ENCODE measurements around the gene TMEM174. TPM values are rescaled to one million over a fixed set of nuclear protein-coding genes. Genes with fewer than 3 reads are reported as not detected.

TMEM174 gene
- total and polyA plus RNA-seq, 9 donors: not detected

DNA sequence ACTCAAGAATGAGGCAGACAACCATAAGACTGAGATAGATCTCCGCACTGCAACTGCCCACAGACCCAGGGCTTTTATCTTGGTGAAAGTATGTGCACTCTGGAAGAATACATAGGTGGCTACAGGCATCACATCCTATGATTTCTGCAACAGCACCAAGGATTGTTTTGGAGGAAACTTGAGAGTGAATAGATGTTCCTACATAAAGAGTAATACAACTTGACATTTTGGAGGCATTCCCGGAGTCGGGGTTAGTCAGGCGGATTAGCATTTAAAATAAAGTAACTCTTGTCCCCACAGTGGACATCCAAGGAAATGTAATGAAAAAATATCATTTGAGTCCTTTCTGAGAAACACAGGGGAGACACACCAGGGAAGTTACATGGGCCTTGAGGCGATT lies 26.7 kb downstream of the TMEM174 start:
- no peak for DNase-seq
- 82 to 85% (median 84%) methylated on average over 5 of the region's 5 CpGs for WGBS, 3 donors
- Histone ChIP-seq H3K36me3 (no peaks in the 10 kb centered on the region), H3K27me3 (no peaks in the 10 kb centered on the region), H3K9me3 (no peaks in the 10 kb centered on the region), H3K27ac (no peak overlapping the region), H3K4me1 (ENCODE audit: insufficient read depth) (no peaks in the 10 kb centered on the region), H3K4me3 (no peak overlapping the region)
- TF ChIP-seq CTCF (IDR thresholded peaks at IDR 0.05) (no peak), POLR2A (IDR thresholded peaks at IDR 0.05) (no peak), EP300 (IDR thresholded peaks at IDR 0.05) (no peak)
- intact Hi-C loops (cut with DNase I): loop anchor here in 2 of 4 donors (5.0 to 10.0 kb wide), 2 partner anchors 115 to 117 kb away; no protein-coding TSS in a partner anchor

- 31 to 35% (median 31%) methylated on average over 33 to 34 of the region's 34 CpGs for WGBS, 3 donors
- no peak for TF ChIP-seq POLR2A (IDR thresholded peaks at IDR 0.05)
- peak; percentile 45 to 57 (median 47) for TF ChIP-seq CTCF (IDR thresholded peaks at IDR 0.05)
- no peak for TF ChIP-seq EP300 (IDR thresholded peaks at IDR 0.05)
- no peaks in the 10 kb centered on the region for H3K9me3 ChIP-seq
- H3K4me3 ChIP-seq: no peak overlapping the region
- no peaks in the 10 kb centered on the region for H3K4me1 ChIP-seq (ENCODE audit: insufficient read depth)
- H3K27ac ChIP-seq: no peak overlapping the region
- peak; percentile 69 to 81 (median 78) for DNase-seq
- no peaks in the 10 kb centered on the region for H3K27me3 ChIP-seq
- intact Hi-C loops (cut with DNase I): loop anchor here in 2 of 4 donors (5.0 to 10.0 kb wide), 2 partner anchors 117 to 120 kb away; no protein-coding TSS in a partner anchor
- no peaks in the 10 kb centered on the region for H3K36me3 ChIP-seq
These were observed 28.8 kb downstream of the TMEM174 start for GRCh38 chr5:73201547-73202513.

DNA sequence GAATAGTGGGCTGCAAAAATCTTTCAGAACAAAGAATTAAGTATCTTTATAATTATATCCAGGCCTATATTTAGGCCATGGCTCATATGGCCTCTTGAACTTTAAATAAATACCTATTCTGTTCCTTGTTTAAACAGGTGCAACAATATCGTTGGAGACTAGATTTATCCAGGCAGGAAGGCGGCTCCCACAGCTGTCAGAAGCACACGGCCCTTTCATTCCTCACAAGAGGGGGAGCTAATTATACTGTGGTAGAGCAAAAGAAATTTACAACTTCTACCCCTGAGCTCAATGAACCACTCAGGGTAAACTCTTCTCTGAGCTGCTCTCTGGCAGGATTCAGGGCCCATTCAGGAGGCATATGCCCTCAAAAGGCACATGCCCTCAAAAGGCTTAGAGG lies 31.3 kb downstream of the TMEM174 start:
- intact Hi-C loops (cut with DNase I): loop anchor here in 2 of 4 donors (5.0 to 10.0 kb wide), 2 partner anchors 120 to 122 kb away; no protein-coding TSS in a partner anchor
- H3K36me3 ChIP-seq: no peaks in the 10 kb centered on the region
- H3K27ac ChIP-seq: no peak overlapping the region
- no peak for DNase-seq
- H3K27me3 ChIP-seq: no peaks in the 10 kb centered on the region
- no peaks in the 10 kb centered on the region for H3K9me3 ChIP-seq
- H3K4me1 ChIP-seq (ENCODE audit: insufficient read depth): no peaks in the 10 kb centered on the region
- no peak for TF ChIP-seq POLR2A (IDR thresholded peaks at IDR 0.05)
- TF ChIP-seq CTCF (IDR thresholded peaks at IDR 0.05): no peak
- no peak for TF ChIP-seq EP300 (IDR thresholded peaks at IDR 0.05)
- WGBS, 3 donors: 50 to 58% (median 56%) methylated on average over 3 of the region's 3 CpGs
- H3K4me3 ChIP-seq: no peak overlapping the region

GRCh38 chr5:73204733-73205132 lies 31.7 kb downstream of the TMEM174 start:
- TF ChIP-seq CTCF (IDR thresholded peaks at IDR 0.05) (no peak), POLR2A (IDR thresholded peaks at IDR 0.05) (no peak), EP300 (IDR thresholded peaks at IDR 0.05) (no peak)
- Histone ChIP-seq H3K36me3 (no peaks in the 10 kb centered on the region), H3K9me3 (no peaks in the 10 kb centered on the region), H3K27me3 (no peaks in the 10 kb centered on the region), H3K4me1 (ENCODE audit: insufficient read depth) (no peaks in the 10 kb centered on the region), H3K27ac (no peak overlapping the region), H3K4me3 (no peak overlapping the region)
- DNase-seq: no peak
- WGBS, 3 donors: 95 to 96% (median 96%) methylated on average over 5 of the region's 5 CpGs
- intact Hi-C loops (cut with DNase I): loop anchor here in 2 of 4 donors (5.0 to 10.0 kb wide), 2 partner anchors 120 to 122 kb away; no protein-coding TSS in a partner anchor

All from ovary (tissue), 9 donors.